Memory B cell (primary cell): ENCODE data around the gene TMEM130.

Source experiments
- ATAC-seq: fragments of 150-1000 bp; cut with Tn5 transposase; 2 replicates; pipeline ENCODE4 v1.10.0; 2021; ENCODE audit warnings: low read depth, mild to moderate bottlenecking, moderate library complexity
- DNase-seq, 2 donors: peaks; one replicate each; pipeline ENCODE4 v3.0.0; 2022; ENCODE audit warnings: low spot score in 2 of 2
- H3K27ac Mint-ChIP-seq: one replicate; pipeline ENCODE4 v1.8.0; 2022; ENCODE audit warnings: mild to moderate bottlenecking, moderate library complexity, mixed read lengths
- H3K27me3 Mint-ChIP-seq: one replicate; pipeline ENCODE4 v1.8.0; 2022; ENCODE audit warnings: mixed read lengths
- H3K36me3 Mint-ChIP-seq: one replicate; pipeline ENCODE4 v1.8.0; 2022; ENCODE audit warnings: mild to moderate bottlenecking, mixed read lengths
- H3K4me1 Mint-ChIP-seq: one replicate; pipeline ENCODE4 v1.8.0; 2022; ENCODE audit warnings: mixed read lengths
- H3K4me3 Mint-ChIP-seq: one replicate; pipeline ENCODE4 v1.8.0; 2022; ENCODE audit warnings: mild to moderate bottlenecking, moderate library complexity, mixed read lengths
- H3K9me3 Mint-ChIP-seq: one replicate; pipeline ENCODE4 v1.8.0; 2022; ENCODE audit warnings: mixed read lengths

TMEM130 gene

GRCh38 chr7:98797150-98797549 lies 72.7 kb downstream of the TMEM130 start:
- ATAC-seq = no peak
- peaks cover 8% of the 10 kb centered on the region for H3K27me3 Mint-ChIP-seq
- no peaks in the 10 kb centered on the region for H3K36me3 Mint-ChIP-seq
- H3K9me3 Mint-ChIP-seq = peaks cover 12% of the 10 kb centered on the region
- H3K4me1 Mint-ChIP-seq = no peaks in the 10 kb centered on the region
- H3K4me3 Mint-ChIP-seq = no peak overlapping the region
- no peak for DNase-seq
- H3K27ac Mint-ChIP-seq = no peak overlapping the region
